ENCODE measurements around the gene MSI2.

MSI2 gene

GRCh38 chr17:57505841-57506773, 249.8 kb downstream of the MSI2 start:
- TF ChIP-seq CTCF (IDR thresholded peaks at IDR 0.05; ENCODE audit: insufficient read depth, low read depth, low read length, missing control alignments), result no peak
- H3K4me3 ChIP-seq (ENCODE audit: low read length), result no peak overlapping the region
- DNase-seq (ENCODE audit: low read depth), result no peak

GRCh38 chr17:57506774-57507127, 250.4 kb downstream of the MSI2 start:
- no peak for TF ChIP-seq CTCF (IDR thresholded peaks at IDR 0.05; ENCODE audit: insufficient read depth, low read depth, low read length, missing control alignments)
- DNase-seq (ENCODE audit: low read depth), result no peak
- no peak overlapping the region for H3K4me3 ChIP-seq (ENCODE audit: low read length)

- TF ChIP-seq CTCF (IDR thresholded peaks at IDR 0.05; ENCODE audit: insufficient read depth, low read depth, low read length, missing control alignments), result no peak
- DNase-seq (ENCODE audit: low read depth), result no peak
- no peak overlapping the region for H3K4me3 ChIP-seq (ENCODE audit: low read length)
Observed at GRCh38 chr17:57507828-57508227, 251.5 kb downstream of the MSI2 start.

GRCh38 chr17:57508671-57509070, 252.3 kb downstream of the MSI2 start:
- no peak for TF ChIP-seq CTCF (IDR thresholded peaks at IDR 0.05; ENCODE audit: insufficient read depth, low read depth, low read length, missing control alignments)
- DNase-seq (ENCODE audit: low read depth), result no peak
- no peak overlapping the region for H3K4me3 ChIP-seq (ENCODE audit: low read length)

GRCh38 chr17:57511475-57512123, 255.3 kb downstream of the MSI2 start:
- no peak overlapping the region for H3K4me3 ChIP-seq (ENCODE audit: low read length)
- TF ChIP-seq CTCF (IDR thresholded peaks at IDR 0.05; ENCODE audit: insufficient read depth, low read depth, low read length, missing control alignments), result no peak
- no peak for DNase-seq (ENCODE audit: low read depth)

GRCh38 chr17:57512258-57512657, 255.9 kb downstream of the MSI2 start:
- no peak overlapping the region for H3K4me3 ChIP-seq (ENCODE audit: low read length)
- DNase-seq (ENCODE audit: low read depth), result no peak
- TF ChIP-seq CTCF (IDR thresholded peaks at IDR 0.05; ENCODE audit: insufficient read depth, low read depth, low read length, missing control alignments), result no peak

Data from epithelial cell of esophagus (primary cell).